ENCODE measurements around the gene KLHL18. TPM values are rescaled to one million over a fixed set of nuclear protein-coding genes. Genes with fewer than 3 reads are reported as not detected.
"Not testable (repeated sequence)": the region's sequence is repeated elsewhere in the genome, so short reads cannot be mapped to it uniquely, and the experiment has no call there.

KLHL18 gene
- polyA plus RNA-seq, 1 donor = 14.9 TPM

- DNase-seq = no peak
These were observed 30.8 kb downstream of the KLHL18 start for GRCh38 chr3:47313341-47314055.

GRCh38 chr3:47314056-47314764, 31.5 kb downstream of the KLHL18 start:
- DNase-seq = no peak

- peak; percentile 3 for DNase-seq
These were observed 32.4 kb downstream of the KLHL18 start for GRCh38 chr3:47315069-47315647.

GRCh38 chr3:47316151-47316550, 33.4 kb downstream of the KLHL18 start:
- DNase-seq = not testable (repeated sequence)

- DNase-seq = no peak
These were observed 36.2 kb downstream of the KLHL18 start for GRCh38 chr3:47318916-47319315.

- no peak for DNase-seq
These were observed 37.2 kb downstream of the KLHL18 start for GRCh38 chr3:47319956-47320355.

- no peak for DNase-seq
These were observed 40.9 kb downstream of the KLHL18 start for GRCh38 chr3:47323431-47324277.

- DNase-seq = peak; percentile 75
These were observed 41.6 kb downstream of the KLHL18 start for GRCh38 chr3:47324278-47324865.

- no peak for DNase-seq
These were observed 51.2 kb downstream of the KLHL18 start for GRCh38 chr3:47333907-47334306.

- no peak for DNase-seq
These were observed 54.9 kb downstream of the KLHL18 start for GRCh38 chr3:47337656-47338055.

- DNase-seq = no peak
These were observed 57.2 kb downstream of the KLHL18 start for GRCh38 chr3:47339951-47340350.

- DNase-seq = no peak
These were observed 58.1 kb downstream of the KLHL18 start for GRCh38 chr3:47340866-47341265.

GRCh38 chr3:47342151-47342550, 59.4 kb downstream of the KLHL18 start:
- DNase-seq = no peak

GRCh38 chr3:47342812-47343211, 60.1 kb downstream of the KLHL18 start:
- no peak for DNase-seq

- no peak for DNase-seq
These were observed 60.8 kb downstream of the KLHL18 start for GRCh38 chr3:47343471-47343971.

- no peak for DNase-seq
These were observed 62.2 kb downstream of the KLHL18 start for GRCh38 chr3:47344971-47345370.

- DNase-seq = no peak
These were observed 64.6 kb downstream of the KLHL18 start for GRCh38 chr3:47347217-47347801.

GRCh38 chr3:47348411-47349154, 65.8 kb downstream of the KLHL18 start:
- DNase-seq = no peak

GRCh38 chr3:47355010-47355409, 72.3 kb downstream of the KLHL18 start:
- DNase-seq = no peak

GRCh38 chr3:47356201-47356600, 73.5 kb downstream of the KLHL18 start:
- no peak for DNase-seq

GRCh38 chr3:47359323-47359722, 76.6 kb downstream of the KLHL18 start:
- DNase-seq = no peak

Data from left kidney (tissue), 2 donors.